Gastroesophageal sphincter (tissue), 4 donors: ENCODE measurements around the gene ARHGAP36. TPM values are rescaled to one million over a fixed set of nuclear protein-coding genes. Genes with fewer than 3 reads are reported as not detected.

ENCODE experiments used
- ATAC-seq: fragments of 150-250 bp; one replicate; pipeline ENCODE4 v1.9.1; 2016; ENCODE audit warnings: mild to moderate bottlenecking, moderate library complexity
- H3K27ac ChIP-seq, 4 donors: fragments of 200-600 bp; sonication (generic) in 3 of 4; 1 replicate in 3 of 4; 2 replicates in 1 of 4; pipeline ENCODE4 v1.5.1; 2016 to 2019
- H3K27me3 ChIP-seq: fragments of 200-600 bp; sonication (generic); one replicate; pipeline ENCODE4 v1.5.1; 2019
- H3K36me3 ChIP-seq, 2 donors: fragments of 200-600 bp; sonication (generic); one replicate each; pipeline ENCODE4 v1.5.1; 2019; ENCODE audit warnings: control low read depth in 1 of 2
- H3K4me1 ChIP-seq, 3 donors: fragments of 200-600 bp; sonication (generic); 1 replicate in 2 of 3; 2 replicates in 1 of 3; pipeline ENCODE4 v1.5.1; 2016 to 2019; ENCODE audit warnings: control low read depth in 2 of 3
- H3K4me3 ChIP-seq, 2 donors: fragments of 200-600 bp; sonication (generic); one replicate each; pipeline ENCODE4 v1.5.1; 2019; ENCODE audit warnings: mild to moderate bottlenecking in 1 of 2, moderate library complexity in 1 of 2
- H3K9me3 ChIP-seq, 3 donors: fragments of 200-600 bp; sonication (generic); one replicate each; pipeline ENCODE4 v1.5.1; 2017 to 2019; ENCODE audit warnings: control low read depth in 2 of 3
- EP300 ChIP-seq: sonication (generic); formaldehyde crosslinking; IDR thresholded peaks from one replicate; pipeline ENCODE4 v1.6.1; 2017; ENCODE audit warnings: antibody characterized with exemption, mild to moderate bottlenecking
- POLR2A ChIP-seq, 2 donors: fragments of 450-650 bp; IDR thresholded peaks; one replicate each; pipeline ENCODE4 v1.6.1; 2017; ENCODE audit warnings: antibody characterized with exemption in 2 of 2, mild to moderate bottlenecking in 2 of 2, moderate library complexity in 1 of 2
- POLR2AphosphoS5 ChIP-seq: sonication (generic); formaldehyde crosslinking; IDR thresholded peaks from one replicate; pipeline ENCODE4 v1.6.1; 2017; ENCODE audit warnings: antibody characterized with exemption
- WGBS, 2 donors: methylation state at CpG; one replicate each; pipeline ENCODE4 v1.1.5; 2018; ENCODE audit warnings: low coverage in 1 of 2; 5-methylcytosine and 5-hydroxymethylcytosine counted together
- total RNA-seq, 4 donors: library from RNA; depleted of rRNA; stranded (reverse); fragments of >200 nt; gene quantifications; one replicate each; pipeline ENCODE4 v1.1.0, GENCODE V29; 2016
- TF ChIP-seq, protein P1 (sequence below), 4 experiments: fragments of 200-600 bp in 2 of 4; fragments of 450-650 bp in 2 of 4; sonication (generic) in 1 of 4; IDR thresholded peaks; one replicate each; pipeline ENCODE4 v1.5.1; 2017 to 2019; ENCODE audit warnings: antibody characterized with exemption in 4 of 4, mild to moderate bottlenecking in 2 of 4, moderate library complexity in 2 of 4

The ARHGAP36 gene
- total RNA-seq, 4 donors from 2014 or later = 0.10 TPM; not detected in 3

DNA sequence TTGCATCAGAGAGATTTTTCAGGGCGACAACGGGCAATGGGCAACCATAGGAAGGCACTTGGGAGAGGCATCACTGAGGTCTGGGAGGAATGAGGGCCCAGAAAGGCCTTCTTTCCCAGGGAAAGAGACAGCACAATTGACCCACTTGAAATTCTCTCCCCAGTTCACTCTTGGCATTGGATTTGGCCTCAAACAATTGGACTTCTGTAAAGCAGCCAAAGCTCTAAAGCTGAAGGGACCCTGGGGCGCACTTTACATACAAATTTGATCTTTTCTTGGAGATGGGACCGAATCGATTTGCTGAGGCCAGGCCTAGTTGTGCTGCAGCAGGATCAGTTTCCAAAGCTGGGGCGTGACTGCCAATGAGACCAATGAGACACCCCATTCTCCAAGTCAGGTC is 3.2 kb downstream of the ARHGAP36 start:
- H3K27ac ChIP-seq = no peak overlapping the region
- 50% methylated on average over 3 of the region's 6 CpGs; no CpG with 5 or more reads in 1 of the 2 donors for WGBS, 2 donors
- ATAC-seq = no peak
- TF ChIP-seq EP300 = no peak
- no peak for TF ChIP-seq POLR2A (IDR thresholded peaks at IDR 0.05)
- TF ChIP-seq, protein P1, sequence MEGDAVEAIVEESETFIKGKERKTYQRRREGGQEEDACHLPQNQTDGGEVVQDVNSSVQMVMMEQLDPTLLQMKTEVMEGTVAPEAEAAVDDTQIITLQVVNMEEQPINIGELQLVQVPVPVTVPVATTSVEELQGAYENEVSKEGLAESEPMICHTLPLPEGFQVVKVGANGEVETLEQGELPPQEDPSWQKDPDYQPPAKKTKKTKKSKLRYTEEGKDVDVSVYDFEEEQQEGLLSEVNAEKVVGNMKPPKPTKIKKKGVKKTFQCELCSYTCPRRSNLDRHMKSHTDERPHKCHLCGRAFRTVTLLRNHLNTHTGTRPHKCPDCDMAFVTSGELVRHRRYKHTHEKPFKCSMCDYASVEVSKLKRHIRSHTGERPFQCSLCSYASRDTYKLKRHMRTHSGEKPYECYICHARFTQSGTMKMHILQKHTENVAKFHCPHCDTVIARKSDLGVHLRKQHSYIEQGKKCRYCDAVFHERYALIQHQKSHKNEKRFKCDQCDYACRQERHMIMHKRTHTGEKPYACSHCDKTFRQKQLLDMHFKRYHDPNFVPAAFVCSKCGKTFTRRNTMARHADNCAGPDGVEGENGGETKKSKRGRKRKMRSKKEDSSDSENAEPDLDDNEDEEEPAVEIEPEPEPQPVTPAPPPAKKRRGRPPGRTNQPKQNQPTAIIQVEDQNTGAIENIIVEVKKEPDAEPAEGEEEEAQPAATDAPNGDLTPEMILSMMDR (IDR thresholded peaks at IDR 0.05) = no peak
- no peak for TF ChIP-seq POLR2AphosphoS5
- no peaks in the 10 kb centered on the region for H3K9me3 ChIP-seq
- H3K27me3 ChIP-seq = peaks cover 28% of the 10 kb centered on the region
- H3K36me3 ChIP-seq = no peaks in the 10 kb centered on the region
- peaks cover 0 to 6% (median 0%) of the 10 kb centered on the region in 3 donors for H3K4me1 ChIP-seq
- no peak overlapping the region for H3K4me3 ChIP-seq

DNA sequence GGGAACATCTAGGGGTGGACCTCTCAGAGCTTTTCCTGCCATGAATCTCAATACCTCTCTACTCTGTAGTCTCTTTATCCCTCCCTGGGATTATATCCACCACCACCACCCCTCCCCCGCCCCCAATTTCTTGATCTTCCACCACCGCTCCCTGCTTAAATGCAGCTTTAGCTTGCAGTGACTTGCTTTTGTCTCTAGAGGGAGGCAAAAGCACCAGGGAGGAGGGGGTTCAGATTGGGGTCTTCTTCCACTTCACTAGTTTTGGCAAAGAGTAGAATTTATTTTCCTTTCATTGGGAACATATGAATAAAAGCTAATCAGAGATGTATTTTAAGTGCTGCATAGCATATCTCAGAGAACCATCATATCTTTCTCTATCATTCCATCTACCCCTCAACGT is 5.5 kb downstream of the ARHGAP36 start:
- no peaks in the 10 kb centered on the region for H3K4me1 ChIP-seq
- peaks cover 37% of the 10 kb centered on the region for H3K27me3 ChIP-seq
- no peak overlapping the region for H3K27ac ChIP-seq
- no peaks in the 10 kb centered on the region for H3K36me3 ChIP-seq
- 19 to 25% methylated on average over 2 to 3 of the region's 3 CpGs for whole genome bisulfite sequencing, 2 donors
- H3K9me3 ChIP-seq = no peaks in the 10 kb centered on the region
- ATAC-seq = no peak
- no peak overlapping the region for H3K4me3 ChIP-seq
- no peak for TF ChIP-seq EP300

DNA sequence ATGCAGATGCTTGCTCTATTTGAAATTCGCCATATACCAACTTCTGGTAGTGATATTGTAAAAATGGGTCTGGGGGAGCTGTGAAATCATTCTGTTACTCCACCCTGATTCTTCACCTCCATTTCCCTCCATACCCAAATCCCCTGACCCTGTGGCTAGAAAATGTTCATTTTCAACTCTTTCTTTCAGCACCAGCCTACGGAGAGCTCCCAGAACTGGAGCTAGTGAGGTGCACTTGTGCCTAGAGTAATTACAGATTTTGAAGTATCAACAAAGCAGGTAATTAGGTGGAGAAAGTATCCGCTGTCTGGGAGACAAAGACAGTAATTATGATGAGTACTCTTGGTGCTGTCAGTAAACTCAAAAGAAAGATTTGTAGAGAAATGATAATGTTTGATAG is 8.1 kb downstream of the ARHGAP36 start:
- no peaks in the 10 kb centered on the region for H3K36me3 ChIP-seq
- no peak overlapping the region for H3K27ac ChIP-seq
- H3K27me3 ChIP-seq = peaks cover 44% of the 10 kb centered on the region
- 22 to 45% methylated on average over 1 to 3 of the region's 3 CpGs for WGBS, 2 donors
- no peaks in the 10 kb centered on the region for H3K4me1 ChIP-seq
- no peak for ATAC-seq
- H3K4me3 ChIP-seq = no peak overlapping the region
- TF ChIP-seq EP300 (no peak), POLR2AphosphoS5 (no peak), POLR2A (IDR thresholded peaks at IDR 0.05) (no peak)
- TF ChIP-seq, protein P1 (IDR thresholded peaks at IDR 0.05) = no peak
- no peaks in the 10 kb centered on the region for H3K9me3 ChIP-seq

DNA sequence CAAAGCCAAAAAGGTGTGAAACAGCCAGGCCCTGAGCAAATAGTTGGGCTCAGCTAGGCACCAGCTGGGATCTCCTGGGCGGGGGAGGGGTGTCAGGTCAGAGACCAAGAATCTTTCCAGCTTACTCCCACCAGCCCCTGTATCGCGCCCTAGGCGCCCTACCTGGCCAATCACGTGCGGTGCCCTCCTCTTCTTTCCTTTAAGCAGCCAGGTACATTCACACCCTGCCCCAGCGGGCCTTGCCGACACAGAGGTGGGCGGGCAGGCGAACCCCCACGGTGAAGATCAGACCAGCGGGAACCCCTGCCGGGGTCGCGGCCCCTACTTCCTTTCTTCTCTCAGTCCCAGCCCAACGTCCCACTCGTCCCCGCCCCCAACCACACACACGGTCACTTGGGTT is 9.1 kb downstream of the ARHGAP36 start:
- TF ChIP-seq EP300 (no peak), POLR2AphosphoS5 (no peak), POLR2A (IDR thresholded peaks at IDR 0.05) (no peak)
- TF ChIP-seq, protein P1 (IDR thresholded peaks at IDR 0.05) = no peak
- H3K36me3 ChIP-seq = no peaks in the 10 kb centered on the region
- no peaks in the 10 kb centered on the region for H3K9me3 ChIP-seq
- ATAC-seq = no peak
- peaks cover 45% of the 10 kb centered on the region for H3K27me3 ChIP-seq
- H3K4me3 ChIP-seq = no peak overlapping the region
- H3K27ac ChIP-seq = no peak overlapping the region
- WGBS, 2 donors = 2 to 27% methylated on average over 9 to 13 of the region's 19 CpGs
- no peaks in the 10 kb centered on the region for H3K4me1 ChIP-seq

DNA sequence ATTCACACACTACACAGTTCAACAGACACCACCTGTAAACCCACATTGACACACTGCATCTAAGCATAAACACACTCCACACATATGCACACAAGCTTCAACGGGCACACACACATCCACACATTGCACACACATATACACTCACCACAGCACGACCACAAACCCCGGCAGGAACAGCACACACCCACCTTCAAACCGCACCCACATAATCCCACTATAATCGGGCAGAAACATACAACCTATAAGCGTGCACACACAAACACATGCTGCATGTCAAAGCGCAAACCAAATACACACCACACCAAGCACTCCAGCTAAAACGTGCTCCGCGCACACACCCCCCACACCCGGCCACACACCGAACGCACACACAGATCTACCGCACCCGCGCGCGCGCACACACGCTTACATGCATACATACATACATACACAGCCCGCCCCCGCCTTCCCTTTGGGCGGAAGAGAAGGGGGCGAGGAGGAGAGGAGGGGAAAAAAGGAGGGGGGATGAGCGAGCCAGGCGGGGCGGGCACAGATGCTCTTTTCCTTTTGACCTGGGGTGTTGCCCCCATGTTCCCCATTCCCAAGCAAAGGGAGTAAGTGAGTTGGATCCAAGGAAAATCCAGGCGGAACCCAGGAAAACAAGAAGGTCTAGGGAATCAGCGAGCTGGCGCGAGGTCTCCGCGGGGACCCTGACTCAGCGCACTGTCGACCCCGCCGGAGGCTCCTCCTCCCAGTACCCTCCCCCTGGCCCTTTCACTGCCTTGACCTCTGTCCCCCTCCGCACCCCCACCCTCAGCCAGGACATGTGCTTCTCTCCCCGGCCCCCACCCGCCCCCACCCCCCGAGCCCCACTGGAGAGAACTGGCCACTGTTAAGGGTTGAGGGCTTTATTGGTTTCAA is 9.9 kb downstream of the ARHGAP36 start:
- H3K4me3 ChIP-seq = no peak overlapping the region
- TF ChIP-seq POLR2AphosphoS5 = no peak
- TF ChIP-seq, protein P1 (IDR thresholded peaks at IDR 0.05) = no peak
- TF ChIP-seq EP300 = no peak
- no peak for TF ChIP-seq POLR2A (IDR thresholded peaks at IDR 0.05)
- no peaks in the 10 kb centered on the region for H3K4me1 ChIP-seq
- no peaks in the 10 kb centered on the region for H3K36me3 ChIP-seq
- no peak for ATAC-seq
- H3K27ac ChIP-seq = no peak overlapping the region
- H3K27me3 ChIP-seq = peaks cover 53% of the 10 kb centered on the region
- 0 to 28% methylated on average over 3 to 6 of the region's 41 CpGs for WGBS, 2 donors
- no peaks in the 10 kb centered on the region for H3K9me3 ChIP-seq
